H1 (cell line): ENCODE results near the gene TRAPPC12. TPM values are rescaled to one million over a fixed set of nuclear protein-coding genes. Genes with fewer than 3 reads are reported as not detected.

Experiments
- CTCF ChIA-PET: fragments of 300-600 bp; sonication (Branson Sonifier 250); formaldehyde crosslinking; loops from one replicate; lab custom pipeline; 2021; ENCODE audit not compliant: partially characterized antibody; lab: Charles Lee
- POLR2A ChIA-PET: fragments of 300-600 bp; sonication (Branson Sonifier 250); formaldehyde crosslinking; loops from one replicate; lab custom pipeline; 2021; ENCODE audit warnings: inconsistent platforms; ENCODE audit not compliant: partially characterized antibody; lab: Charles Lee
- DNase-seq, 2 experiments: peaks; one replicate each; pipeline versions ENCODE4 v3.0.0 to v3.0.0-alpha.2; 2010 to 2022; ENCODE audit warnings: low spot score in 2 of 2, low read depth in 1 of 2, mixed read lengths in 1 of 2
- FAIRE-seq: peaks from 2 replicates; lab custom pipeline; 2011; peaks lifted over from hg19 to GRCh38; lab: Jason Lieb, UNC
- H2AFZ ChIP-seq: 2 replicates; pipeline ENCODE4 v1.8.1; 2012; ENCODE audit warnings: low read length, inconsistent platforms
- H2AK5ac ChIP-seq: 2 replicates; pipeline ENCODE4 v1.6.1; 2013; ENCODE audit warnings: low read depth, low read length
- H2BK120ac ChIP-seq: replicated peaks from 2 replicates; pipeline ENCODE3; 2013; ENCODE audit warnings: low read depth, low read length, inconsistent platforms
- H2BK12ac ChIP-seq: 2 replicates; pipeline ENCODE4 v1.6.1; 2013; ENCODE audit warnings: low read depth, low read length
- H2BK15ac ChIP-seq: 2 replicates; pipeline ENCODE4 v1.6.1; 2013; ENCODE audit warnings: low read length
- H2BK20ac ChIP-seq: 2 replicates; pipeline ENCODE4 v1.6.1; 2013; ENCODE audit warnings: low read length
- H2BK5ac ChIP-seq: 2 replicates; pipeline ENCODE4 v1.6.1; 2013; ENCODE audit warnings: low read depth, low read length
- H3K14ac ChIP-seq: 2 replicates; pipeline ENCODE4 v1.6.1; 2013; ENCODE audit warnings: inconsistent platforms; ENCODE audit not compliant: insufficient read length
- H3K18ac ChIP-seq: 2 replicates; pipeline ENCODE4 v1.6.1; 2013; ENCODE audit warnings: low read length; ENCODE audit errors: extremely low read depth
- H3K23ac ChIP-seq: 2 replicates; pipeline ENCODE4 v1.6.1; 2013; ENCODE audit warnings: inconsistent platforms; ENCODE audit not compliant: insufficient read length
- H3K23me2 ChIP-seq: 2 replicates; pipeline ENCODE4 v1.6.1; 2013; ENCODE audit warnings: low read depth, low read length
- H3K27ac ChIP-seq: 2 replicates; pipeline ENCODE4 v1.6.1; 2011; ENCODE audit warnings: low read depth, low read length, inconsistent platforms
- H3K27me3 ChIP-seq, 4 experiments: replicated peaks in 1 of 4; 1 replicate in 1 of 4; 2 replicates in 3 of 4; pipeline versions ENCODE4 v1.6.1 to v1.8.1; 2011 to 2013; ENCODE audit warnings: low read length in 3 of 4, mild to moderate bottlenecking in 3 of 4, inconsistent platforms in 2 of 4, mixed read lengths in 2 of 4, moderate library complexity in 1 of 4; ENCODE audit not compliant: control insufficient read depth in 3 of 4, insufficient read depth in 3 of 4; ENCODE audit errors: extremely low read depth in 1 of 4
- H3K36me3 ChIP-seq, 4 experiments: 2 replicates each; pipeline versions ENCODE4 v1.6.1 to v1.8.1; 2011 to 2013; ENCODE audit warnings: mild to moderate bottlenecking in 4 of 4, low read length in 3 of 4, moderate library complexity in 2 of 4, control low read depth in 1 of 4, inconsistent platforms in 1 of 4; ENCODE audit not compliant: insufficient read depth in 4 of 4, control insufficient read depth in 2 of 4
- H3K4ac ChIP-seq: replicated peaks from 2 replicates; pipeline ENCODE3; 2013; ENCODE audit warnings: low read length, low read depth, mixed read lengths, inconsistent platforms; ENCODE audit not compliant: insufficient read length
- H3K4me1 ChIP-seq, 4 experiments: replicated peaks in 1 of 4; 1 replicate in 1 of 4; 2 replicates in 3 of 4; pipeline versions ENCODE4 v1.6.1 to v1.8.1; 2011 to 2013; ENCODE audit warnings: low read length in 3 of 4, inconsistent platforms in 2 of 4, mixed read lengths in 1 of 4; ENCODE audit not compliant: insufficient read depth in 4 of 4, control insufficient read depth in 3 of 4
- H3K4me2 ChIP-seq, 2 experiments: 2 replicates each; pipeline versions ENCODE4 v1.6.1 to v1.8.1; 2011 to 2013; ENCODE audit warnings: low read depth in 2 of 2, low read length in 2 of 2, control low read depth in 1 of 2, inconsistent platforms in 1 of 2, mild to moderate bottlenecking in 1 of 2; ENCODE audit not compliant: insufficient read depth in 1 of 2
- H3K4me3 ChIP-seq, 4 experiments: fragments of 200-600, 300-600 bp in 1 of 4; sonication (generic), shearing (Covaris generic), sonication (Bioruptor Twin) in 1 of 4; 2 replicates each; pipeline versions ENCODE4 v1.5.1 to v1.8.1; 2011 to 2016; ENCODE audit warnings: low read length in 4 of 4, low read depth in 3 of 4, control low read depth in 2 of 4, inconsistent platforms in 2 of 4, mild to moderate bottlenecking in 2 of 4, mixed read lengths in 1 of 4, moderate library complexity in 1 of 4; ENCODE audit not compliant: insufficient read depth in 2 of 4; ENCODE audit errors: extremely low read depth in 1 of 4
- H3K56ac ChIP-seq: replicated peaks from 2 replicates; pipeline ENCODE3; 2013; ENCODE audit warnings: low read depth, mild to moderate bottlenecking, mixed read lengths, low read length, inconsistent platforms; ENCODE audit not compliant: insufficient read length
- H3K79me1 ChIP-seq: 2 replicates; pipeline ENCODE4 v1.6.1; 2013; ENCODE audit warnings: low read depth, low read length, control low read depth
- H3K79me2 ChIP-seq, 2 experiments: 2 replicates each; pipeline versions ENCODE4 v1.6.1 to v1.8.1; 2012 to 2013; ENCODE audit warnings: low read length in 2 of 2, mild to moderate bottlenecking in 2 of 2, inconsistent platforms in 1 of 2; ENCODE audit not compliant: insufficient read depth in 2 of 2, control insufficient read depth in 1 of 2
- H3K9ac ChIP-seq, 4 experiments: replicated peaks in 1 of 4; 1 replicate in 1 of 4; 2 replicates in 3 of 4; pipeline versions ENCODE4 v1.6.1 to v1.8.1; 2011 to 2013; ENCODE audit warnings: low read depth in 3 of 4, low read length in 3 of 4, control low read depth in 2 of 4, mild to moderate bottlenecking in 2 of 4, moderate library complexity in 2 of 4, inconsistent platforms in 1 of 4; ENCODE audit errors: extremely low read depth in 1 of 4
- H3K9me3 ChIP-seq, 2 experiments: 2 replicates each; pipeline versions ENCODE4 v1.6.1 to v1.8.1; 2012 to 2013; ENCODE audit warnings: mild to moderate bottlenecking in 2 of 2, moderate library complexity in 2 of 2, control low read depth in 1 of 2, inconsistent platforms in 1 of 2, low read depth in 1 of 2, low read length in 1 of 2, mixed read lengths in 1 of 2; ENCODE audit not compliant: insufficient read depth in 2 of 2
- H4K20me1 ChIP-seq, 2 experiments: replicated peaks in 1 of 2; 2 replicates each; pipeline versions ENCODE3 to v1.8.1; 2011 to 2013; ENCODE audit warnings: inconsistent platforms in 2 of 2, low read length in 2 of 2, mild to moderate bottlenecking in 1 of 2; ENCODE audit not compliant: insufficient read depth in 2 of 2, control insufficient read depth in 1 of 2
- H4K5ac ChIP-seq: 2 replicates; pipeline ENCODE4 v1.6.1; 2013; ENCODE audit warnings: low read length, low read depth, mixed read lengths, inconsistent platforms; ENCODE audit not compliant: insufficient read length
- H4K8ac ChIP-seq: 2 replicates; pipeline ENCODE4 v1.8.0; 2013; ENCODE audit warnings: mild to moderate bottlenecking, moderate library complexity, low read length, inconsistent platforms; ENCODE audit not compliant: insufficient read depth; ENCODE audit errors: extremely low read depth
- H4K91ac ChIP-seq: replicated peaks from 2 replicates; pipeline ENCODE3; 2013; ENCODE audit warnings: low read length, mixed read lengths, inconsistent platforms; ENCODE audit not compliant: insufficient read length
- JUN ChIP-seq: IDR thresholded peaks from 2 replicates; pipeline ENCODE4 v1.6.1; 2011; ENCODE audit warnings: low read depth, mild to moderate bottlenecking, improper control_type of control experiment, low read length
- KDM1A ChIP-seq: fragments of 200-600, 300-600 bp; sonication (generic); IDR thresholded peaks from 2 replicates; pipeline ENCODE4 v1.7.1; 2016; ENCODE audit warnings: mild to moderate bottlenecking, low read length, borderline replicate concordance
- RAD21 ChIP-seq, 2 experiments: IDR thresholded peaks in 1 of 2; conservative IDR thresholded peaks in 1 of 2; 2 replicates each; pipeline ENCODE4 v1.6.1; 2011; ENCODE audit warnings: low read depth in 2 of 2, low read length in 2 of 2, improper control_type of control experiment in 1 of 2, inconsistent platforms in 1 of 2, mild to moderate bottlenecking in 1 of 2, moderate library complexity in 1 of 2
- RFX5 ChIP-seq: IDR thresholded peaks from 2 replicates; pipeline ENCODE4 v1.6.1; 2011; ENCODE audit warnings: low read depth, low read length, improper control_type of control experiment, borderline replicate concordance
- RNF2 ChIP-seq: fragments of 200-900, 300-1000 bp; sonication (generic); IDR thresholded peaks from 2 replicates; pipeline ENCODE4 v1.7.1; 2016; ENCODE audit warnings: borderline replicate concordance, low read depth, mild to moderate bottlenecking, antibody characterized with exemption, low read length; ENCODE audit not compliant: poor library complexity, severe bottlenecking; ENCODE audit errors: missing control alignments
- SAP30 ChIP-seq: fragments of 300-600 bp; sonication (generic); IDR thresholded peaks from 2 replicates; pipeline ENCODE4 v1.7.1; 2012; ENCODE audit warnings: low read length, moderate library complexity, mild to moderate bottlenecking, inconsistent platforms; ENCODE audit not compliant: insufficient read depth, insufficient replicate concordance
- SP4 ChIP-seq: IDR thresholded peaks from 2 replicates; pipeline ENCODE4 v1.6.1; 2012; ENCODE audit warnings: low read length, inconsistent platforms
- SRF ChIP-seq: IDR thresholded peaks from 2 replicates; pipeline ENCODE4 v1.6.1; 2011; ENCODE audit warnings: mild to moderate bottlenecking, low read depth, low read length, moderate library complexity
- TCF12 ChIP-seq: IDR thresholded peaks from 2 replicates; pipeline ENCODE4 v1.6.1; 2011; ENCODE audit warnings: low read depth, mild to moderate bottlenecking, low read length
- ZNF274 ChIP-seq: IDR thresholded peaks from 2 replicates; pipeline ENCODE4 v1.7.0; 2012; ENCODE audit warnings: low read length, borderline replicate concordance; ENCODE audit errors: extremely low read depth
- WGBS, 2 experiments: shearing (Covaris generic) in 1 of 2; methylation state at CpG; one replicate each; pipeline versions ENCODE4 v1.1.6 to v1.1.7; 2013 to 2015; ENCODE audit warnings: low lambda C conversion rate in 2 of 2, mixed read lengths in 2 of 2, inconsistent platforms in 1 of 2, low coverage in 1 of 2, missing lambda C conversion rate in 1 of 2; ENCODE audit not compliant: insufficient replicate concordance in 2 of 2, insufficient coverage in 1 of 2, insufficient read length in 1 of 2; ENCODE audit errors: extremely low coverage in 1 of 2, missing lambda C conversion rate in 1 of 2; 5-methylcytosine and 5-hydroxymethylcytosine counted together
- polyA plus RNA-seq, 7 experiments: library from polyadenylated mRNA; depleted of rRNA in 3 of 7; stranded (reverse) in 5 of 7; unstranded in 2 of 7; fragments of >200 nt in 5 of 7; fragments of 200-250 nt in 2 of 7; gene quantifications; 1 replicate in 5 of 7; 2 replicates in 1 of 7; 4 replicates in 1 of 7; pipeline versions ENCODE4 v1.2.1 to v1.2.3, GENCODE V29; 2011 to 2013; ENCODE audit warnings: missing spikeins in 2 of 7, mixed read lengths in 2 of 7
- total RNA-seq: library from RNA; stranded (reverse); fragmentation: NEBNext Ultra II Directional; extraction: Animal tissue kit (Norgen Biotek cat#: 25700); gene quantifications from 2 replicates; pipeline ENCODE4 v1.2.1, GENCODE V29; 2021
- TF ChIP-seq, protein P1 (sequence below): IDR thresholded peaks from 2 replicates; pipeline ENCODE4 v1.6.1; 2011; ENCODE audit warnings: low read length, improper control_type of control experiment
- TF ChIP-seq, protein P2 (sequence below): IDR thresholded peaks from 2 replicates; pipeline ENCODE4 v1.6.1; 2012; ENCODE audit warnings: inconsistent platforms

TRAPPC12 gene
- total and polyA plus RNA-seq, 2 of the 8 experiments (the other 6 are each of a cell fraction or from before 2014, with no cell fraction given): 35.0 to 67.3 TPM

DNA sequence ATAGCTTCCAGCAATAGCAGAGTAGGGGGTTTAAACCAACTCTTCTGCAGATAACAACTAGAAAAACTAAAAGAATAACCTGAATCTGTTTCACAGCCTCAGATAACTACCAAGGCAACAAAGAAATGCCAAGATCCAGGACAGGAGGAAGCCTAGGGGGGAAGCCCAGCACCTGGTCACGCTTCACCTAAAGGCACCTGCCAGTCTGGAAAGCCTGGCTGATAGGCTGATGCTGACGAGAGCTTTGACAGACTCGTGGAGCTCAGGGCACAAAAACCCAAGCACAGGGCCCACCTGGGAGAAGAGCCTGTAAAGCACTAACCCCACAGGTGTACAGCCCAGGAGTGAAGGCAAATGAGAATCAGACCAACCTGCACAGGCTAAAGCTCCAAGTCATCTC, 24.5 kb upstream of the TRAPPC12 start:
- WGBS, 2 experiments: 90% methylated on average over 3 of the region's 3 CpGs; no CpG with 5 or more reads in 1 of the 2 experiments
- Histone ChIP-seq H4K20me1 (peaks cover 0 to 2% of the 10 kb centered on the region in 2 experiments), H4K5ac (no peak overlapping the region), H3K4me3 (no peak overlapping the region), H2AK5ac (no peak overlapping the region), H3K79me1 (peaks cover 5% of the 10 kb centered on the region), H2AFZ (no peak overlapping the region), H3K23me2 (no peaks in the 10 kb centered on the region), H2BK12ac (no peak overlapping the region), H3K56ac (no peak overlapping the region), H3K79me2 (peaks cover 0 to 23% of the 10 kb centered on the region in 2 experiments; a peak in 2 of 4 replicates), H3K9me3 (no peaks in the 10 kb centered on the region), H2BK120ac (no peak overlapping the region), H3K4me2 (no peak overlapping the region), H3K4me1 (peaks cover 0 to 10% (median 0%) of the 10 kb centered on the region in 4 experiments; a peak in 1 of 7 replicates), H3K9ac (no peak overlapping the region), H3K14ac (no peak overlapping the region), H3K27ac (no peak overlapping the region), H3K18ac (no peak overlapping the region), H2BK15ac (no peak overlapping the region), H3K4ac (no peak overlapping the region), H3K27me3 (no peaks in the 10 kb centered on the region), H3K23ac (no peak overlapping the region), H2BK5ac (no peak overlapping the region), H4K91ac (no peak overlapping the region), H4K8ac (no peak overlapping the region), H3K36me3 (peaks cover 0 to 10% (median 4%) of the 10 kb centered on the region in 4 experiments; a peak in 6 of 8 replicates), H2BK20ac (no peak overlapping the region)
- no peak for DNase-seq
- ChIA-PET CTCF (no interaction called here), POLR2A (no interaction called here)
- FAIRE-seq: no peak
- TF ChIP-seq RAD21 (IDR thresholded peaks at IDR 0.05 in 1 of 2, conservative IDR thresholded peaks at IDR 0.05 in 1 of 2; ENCODE audit: low read depth in 2 of 2, low read length in 2 of 2) (no peak), ZNF274 (no peak), TCF12 (no peak), SRF (no peak), RNF2 (no peak), JUN (no peak), SP4 (no peak), SAP30 (no peak), RFX5 (no peak), KDM1A (no peak)
- TF ChIP-seq, protein P1, sequence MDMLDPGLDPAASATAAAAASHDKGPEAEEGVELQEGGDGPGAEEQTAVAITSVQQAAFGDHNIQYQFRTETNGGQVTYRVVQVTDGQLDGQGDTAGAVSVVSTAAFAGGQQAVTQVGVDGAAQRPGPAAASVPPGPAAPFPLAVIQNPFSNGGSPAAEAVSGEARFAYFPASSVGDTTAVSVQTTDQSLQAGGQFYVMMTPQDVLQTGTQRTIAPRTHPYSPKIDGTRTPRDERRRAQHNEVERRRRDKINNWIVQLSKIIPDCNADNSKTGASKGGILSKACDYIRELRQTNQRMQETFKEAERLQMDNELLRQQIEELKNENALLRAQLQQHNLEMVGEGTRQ: no peak
- TF ChIP-seq, protein P2, sequence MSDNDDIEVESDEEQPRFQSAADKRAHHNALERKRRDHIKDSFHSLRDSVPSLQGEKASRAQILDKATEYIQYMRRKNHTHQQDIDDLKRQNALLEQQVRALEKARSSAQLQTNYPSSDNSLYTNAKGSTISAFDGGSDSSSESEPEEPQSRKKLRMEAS: no peak
